ENCODE measurements around the gene MOV10L1. TPM values are rescaled to one million over a fixed set of nuclear protein-coding genes. Genes with fewer than 3 reads are reported as not detected.
"Not testable (repeated sequence)": the region's sequence is repeated elsewhere in the genome, so short reads cannot be mapped to it uniquely, and the experiment has no call there.

The MOV10L1 gene
- total RNA-seq, 4 donors from 2014 or later = 0.23 to 0.83 (median 0.40) TPM

- Histone ChIP-seq H3K4me3 (no peak overlapping the region), H3K9me3 (no peaks in the 10 kb centered on the region), H3K27me3 (no peaks in the 10 kb centered on the region), H3K27ac (replicated peaks in 1 of 4) (no peak overlapping the region), H3K36me3 (peaks cover 6 to 46% (median 42%) of the 10 kb centered on the region in 4 donors), H3K4me1 (peaks cover 35 to 63% (median 58%) of the 10 kb centered on the region in 4 donors)
- WGBS = 80% methylated on average over 7 of the region's 7 CpGs
- TF ChIP-seq CTCF (IDR thresholded peaks at IDR 0.05) = no peak
- TF ChIP-seq POLR2A (IDR thresholded peaks at IDR 0.05; ENCODE audit: low read depth) = no peak
- no peak for TF ChIP-seq EP300 (IDR thresholded peaks at IDR 0.05)
- no peak for TF ChIP-seq POLR2AphosphoS5 (IDR thresholded peaks at IDR 0.05)
- no peak for DNase-seq (ENCODE audit: extremely low spot score)
- intact Hi-C loops (cut with DNase I) = no loop called here
Observed at GRCh38 chr22:50204571-50204970, 114.8 kb downstream of the MOV10L1 start.

- H3K36me3 ChIP-seq = peaks cover 6 to 47% (median 44%) of the 10 kb centered on the region in 4 donors
- peaks cover 31 to 63% (median 56%) of the 10 kb centered on the region in 4 donors for H3K4me1 ChIP-seq
- intact Hi-C loops (cut with DNase I); H3K4me3 ChIP-seq; DNase-seq (ENCODE audit: extremely low spot score); H3K27ac ChIP-seq (replicated peaks in 1 of 4); H3K27me3 ChIP-seq; H3K9me3 ChIP-seq: not testable (repeated sequence)
- 83% methylated on average over 9 of the region's 9 CpGs for WGBS
Observed at GRCh38 chr22:50204998-50205397, 115.2 kb downstream of the MOV10L1 start.

GRCh38 chr22:50205781-50206569 is 116.2 kb downstream of the MOV10L1 start:
- intact Hi-C loops (cut with DNase I) = no loop called here
- H3K36me3 ChIP-seq = peaks cover 12 to 57% (median 54%) of the 10 kb centered on the region in 4 donors
- H3K27me3 ChIP-seq = no peaks in the 10 kb centered on the region
- no peak for DNase-seq (ENCODE audit: extremely low spot score)
- no peak for TF ChIP-seq CTCF (IDR thresholded peaks at IDR 0.05)
- peak overlapping the region; percentile 1 to 59 (median 50) for H3K27ac ChIP-seq (replicated peaks in 1 of 4)
- 90% methylated on average over 31 of the region's 45 CpGs for WGBS
- H3K9me3 ChIP-seq = no peaks in the 10 kb centered on the region
- H3K4me3 ChIP-seq = no peak overlapping the region
- peaks cover 28 to 65% (median 53%) of the 10 kb centered on the region in 4 donors for H3K4me1 ChIP-seq

GRCh38 chr22:50206599-50206998 is 116.8 kb downstream of the MOV10L1 start:
- DNase-seq (ENCODE audit: extremely low spot score) = no peak
- no peak for TF ChIP-seq POLR2A (IDR thresholded peaks at IDR 0.05; ENCODE audit: low read depth)
- TF ChIP-seq CTCF (IDR thresholded peaks at IDR 0.05) = peak in 2 of 3 experiments; percentile 11 to 49
- peak; percentile 12 to 52 for TF ChIP-seq POLR2AphosphoS5 (IDR thresholded peaks at IDR 0.05)
- peaks cover 28 to 61% (median 50%) of the 10 kb centered on the region in 4 donors for H3K4me1 ChIP-seq
- peak overlapping the region; percentile 24 to 59 (median 50) for H3K27ac ChIP-seq (replicated peaks in 1 of 4)
- H3K9me3 ChIP-seq = no peaks in the 10 kb centered on the region
- 100% methylated on average over 2 of the region's 10 CpGs for WGBS
- H3K27me3 ChIP-seq = no peaks in the 10 kb centered on the region
- intact Hi-C loops (cut with DNase I) = no loop called here
- H3K4me3 ChIP-seq = no peak overlapping the region
- peaks cover 14 to 63% (median 58%) of the 10 kb centered on the region in 4 donors for H3K36me3 ChIP-seq

GRCh38 chr22:50207383-50208140 is 117.8 kb downstream of the MOV10L1 start:
- Histone ChIP-seq H3K4me3 (no peak overlapping the region), H3K4me1 (peaks cover 19 to 52% (median 40%) of the 10 kb centered on the region in 4 donors), H3K9me3 (no peaks in the 10 kb centered on the region), H3K36me3 (peaks cover 18 to 73% (median 68%) of the 10 kb centered on the region in 4 donors), H3K27me3 (no peaks in the 10 kb centered on the region), H3K27ac (replicated peaks in 1 of 4) (no peak overlapping the region)
- TF ChIP-seq POLR2AphosphoS5 (IDR thresholded peaks at IDR 0.05) (no peak), EP300 (IDR thresholded peaks at IDR 0.05) (no peak), CTCF (IDR thresholded peaks at IDR 0.05) (no peak), POLR2A (IDR thresholded peaks at IDR 0.05; ENCODE audit: low read depth) (no peak)
- DNase-seq (ENCODE audit: extremely low spot score) = no peak
- WGBS = 74% methylated on average over 11 of the region's 23 CpGs
- intact Hi-C loops (cut with DNase I) = loop anchor here (2.0 kb wide), 1 partner anchor 59 kb away; no protein-coding TSS in a partner anchor

All from esophagus muscularis mucosa (tissue), 4 donors.